Endothelial cell of umbilical vein (primary cell): ENCODE measurements around the gene KIRREL2. TPM values are rescaled to one million over a fixed set of nuclear protein-coding genes. Genes with fewer than 3 reads are reported as not detected.

Experiments used
- BruUV-seq: library from RNA; stranded (reverse); fragments of 400-500 nt; replicated peaks from 2 replicates; lab custom pipeline; 2021; lab: Mats Ljungman, UMichigan
- CTCF ChIA-PET: fragments of 300-600, 350-600 bp; sonication (Branson Sonifier 250); formaldehyde crosslinking; loops from one replicate; lab custom pipeline; 2021; ENCODE audit warnings: antibody characterized with exemption, inconsistent platforms; lab: Charles Lee
- POLR2A ChIA-PET: fragments of 300-600, 350-600 bp; sonication (Branson Sonifier 250); formaldehyde crosslinking; loops from one replicate; lab custom pipeline; 2021; ENCODE audit warnings: antibody characterized with exemption, inconsistent platforms; lab: Charles Lee
- DNase-seq: peaks from one replicate; pipeline ENCODE4 v3.0.0-alpha.2; 2011; ENCODE audit warnings: low read depth, low spot score
- FAIRE-seq: peaks from 2 replicates; lab custom pipeline; 2011; peaks lifted over from hg19 to GRCh38; lab: Jason Lieb, UNC
- H2AFZ ChIP-seq: 2 replicates; pipeline ENCODE4 v1.6.0; 2012; ENCODE audit warnings: low read depth, low read length, control low read depth, inconsistent platforms
- H3K27ac ChIP-seq: 2 replicates; pipeline ENCODE4 v1.5.1; 2011; ENCODE audit warnings: low read depth, mild to moderate bottlenecking, control low read depth, low read length, moderate library complexity; ENCODE audit not compliant: insufficient read depth
- H3K27me3 ChIP-seq, 2 experiments: 2 replicates each; pipeline versions ENCODE4 v1.6.0 to v1.6.1; 2011; ENCODE audit warnings: low read length in 2 of 2, mixed read lengths in 1 of 2; ENCODE audit not compliant: control insufficient read depth in 2 of 2, insufficient read depth in 2 of 2
- H3K36me3 ChIP-seq, 2 experiments: 2 replicates in 1 of 2; 3 replicates in 1 of 2; pipeline ENCODE4 v1.5.1; 2011; ENCODE audit warnings: low read length in 2 of 2, mild to moderate bottlenecking in 1 of 2, moderate library complexity in 1 of 2; ENCODE audit not compliant: control insufficient read depth in 2 of 2, insufficient read depth in 2 of 2; ENCODE audit errors: extremely low read depth in 1 of 2
- H3K4me1 ChIP-seq: 3 replicates; pipeline ENCODE4 v1.5.1; 2011; ENCODE audit warnings: mild to moderate bottlenecking, low read length; ENCODE audit not compliant: control insufficient read depth, insufficient read depth; ENCODE audit errors: extremely low read depth
- H3K4me2 ChIP-seq: 2 replicates; pipeline ENCODE4 v1.6.1; 2011; ENCODE audit warnings: low read length, control low read depth, mixed read lengths; ENCODE audit not compliant: insufficient read depth
- H3K4me3 ChIP-seq, 3 experiments: fragments of 200-600 bp in 1 of 3; sonication (generic), shearing (Covaris generic) in 1 of 3; replicated peaks in 1 of 3; 2 replicates each; pipeline ENCODE4 v1.5.1; 2011 to 2016; ENCODE audit warnings: control low read depth in 3 of 3, low read length in 3 of 3, mild to moderate bottlenecking in 2 of 3, inconsistent platforms in 1 of 3, low read depth in 1 of 3, moderate library complexity in 1 of 3; ENCODE audit not compliant: insufficient read depth in 1 of 3
- H3K79me2 ChIP-seq: 2 replicates; pipeline ENCODE4 v1.6.0; 2012; ENCODE audit warnings: low read length, inconsistent platforms; ENCODE audit not compliant: control insufficient read depth, insufficient read depth
- H3K9ac ChIP-seq: replicated peaks from 2 replicates; pipeline ENCODE3; 2011; ENCODE audit warnings: low read length, control low read depth; ENCODE audit not compliant: insufficient read depth; ENCODE audit errors: extremely low read depth
- H3K9me1 ChIP-seq: replicated peaks from 3 replicates; pipeline ENCODE4 v1.6.0; 2011; ENCODE audit warnings: mild to moderate bottlenecking, low read length; ENCODE audit not compliant: control insufficient read depth, insufficient read depth; ENCODE audit errors: extremely low read depth
- H3K9me3 ChIP-seq: replicated peaks from 2 replicates; pipeline ENCODE4 v1.5.1; 2012; ENCODE audit warnings: low read length, inconsistent platforms; ENCODE audit not compliant: control insufficient read depth, insufficient read depth
- H4K20me1 ChIP-seq: replicated peaks from 2 replicates; pipeline ENCODE3; 2011; ENCODE audit warnings: mild to moderate bottlenecking, low read length; ENCODE audit not compliant: control insufficient read depth, insufficient read depth; ENCODE audit errors: extremely low read depth
- CTCF ChIP-seq, 2 donors: IDR thresholded peaks; 1 replicate in 1 of 2; 2 replicates in 1 of 2; pipeline ENCODE4 v1.5.1; 2011; ENCODE audit warnings: low read length in 2 of 2, mild to moderate bottlenecking in 2 of 2, moderate library complexity in 2 of 2, control low read depth in 1 of 2, inconsistent platforms in 1 of 2, low read depth in 1 of 2; ENCODE audit not compliant: insufficient read depth in 1 of 2; ENCODE audit errors: extremely low read depth in 1 of 2
- EZH2 ChIP-seq: IDR thresholded peaks from 2 replicates; pipeline ENCODE4 v1.6.1; 2012; ENCODE audit warnings: borderline replicate concordance, low read depth, mild to moderate bottlenecking, moderate library complexity, low read length, inconsistent platforms; ENCODE audit not compliant: severe bottlenecking
- FOS ChIP-seq: IDR thresholded peaks from 2 replicates; pipeline ENCODE4 v1.6.1; 2011; ENCODE audit warnings: mild to moderate bottlenecking, low read length, moderate library complexity, borderline replicate concordance; ENCODE audit not compliant: insufficient read depth
- GATA2 ChIP-seq: IDR thresholded peaks from 2 replicates; pipeline ENCODE4 v1.7.0; 2011; ENCODE audit warnings: low read depth, mild to moderate bottlenecking, moderate library complexity, mixed read lengths, low read length; ENCODE audit not compliant: insufficient read length, insufficient read depth
- JUN ChIP-seq: IDR thresholded peaks from 2 replicates; pipeline ENCODE4 v1.6.1; 2011; ENCODE audit warnings: borderline replicate concordance, low read depth; ENCODE audit not compliant: insufficient read length, insufficient read depth
- MYC ChIP-seq: IDR thresholded peaks from one replicate; pipeline ENCODE4 v1.6.1; 2011; ENCODE audit warnings: mild to moderate bottlenecking, low read depth, low read length
- POLR2A ChIP-seq: IDR thresholded peaks from 2 replicates; pipeline ENCODE4 v1.6.1; 2012; ENCODE audit warnings: low read depth, mild to moderate bottlenecking, control low read depth, low read length
- POLR2AphosphoS5 ChIP-seq: IDR thresholded peaks from 2 replicates; pipeline ENCODE4 v1.6.1; 2012; ENCODE audit warnings: low read depth, mild to moderate bottlenecking, control low read depth, low read length, moderate library complexity; ENCODE audit not compliant: insufficient read depth
- dilution Hi-C: fragments of 300-500 bp; cut with MboI; formaldehyde crosslinking; loops from one replicate; pipeline ENCODE4 v1.15.0; 2019; ENCODE audit warnings: low sequenced_read_pairs; ENCODE audit not compliant: extremely low pct_ligation_motif_present
- intact Hi-C: fragments of 100-400 bp; cut with micrococcal nuclease; formaldehyde crosslinking; loops from one replicate; pipeline ENCODE4 v1.10.0; 2022
- polyA plus RNA-seq, 4 experiments: library from polyadenylated mRNA; depleted of rRNA in 3 of 4; stranded (reverse) in 3 of 4; unstranded in 1 of 4; fragments of >200 nt; gene quantifications; 2 replicates each; pipeline versions ENCODE4 v1.2.1 to v1.2.3, GENCODE V29; 2011 to 2012; ENCODE audit warnings: missing spikeins in 1 of 4
- total RNA-seq: library from RNA; stranded (reverse); gene quantifications from 2 replicates; pipeline ENCODE4 v1.2.3, GENCODE V29; 2021
- TF ChIP-seq, protein P1 (sequence below): IDR thresholded peaks from 2 replicates; pipeline ENCODE4 v1.6.1; 2011; ENCODE audit not compliant: insufficient read depth, insufficient read length

Gene KIRREL2
- total and polyA plus RNA-seq, 2 donors (not counting 3 experiments of a cell fraction or from before 2014, with no cell fraction given) = not detected

DNA sequence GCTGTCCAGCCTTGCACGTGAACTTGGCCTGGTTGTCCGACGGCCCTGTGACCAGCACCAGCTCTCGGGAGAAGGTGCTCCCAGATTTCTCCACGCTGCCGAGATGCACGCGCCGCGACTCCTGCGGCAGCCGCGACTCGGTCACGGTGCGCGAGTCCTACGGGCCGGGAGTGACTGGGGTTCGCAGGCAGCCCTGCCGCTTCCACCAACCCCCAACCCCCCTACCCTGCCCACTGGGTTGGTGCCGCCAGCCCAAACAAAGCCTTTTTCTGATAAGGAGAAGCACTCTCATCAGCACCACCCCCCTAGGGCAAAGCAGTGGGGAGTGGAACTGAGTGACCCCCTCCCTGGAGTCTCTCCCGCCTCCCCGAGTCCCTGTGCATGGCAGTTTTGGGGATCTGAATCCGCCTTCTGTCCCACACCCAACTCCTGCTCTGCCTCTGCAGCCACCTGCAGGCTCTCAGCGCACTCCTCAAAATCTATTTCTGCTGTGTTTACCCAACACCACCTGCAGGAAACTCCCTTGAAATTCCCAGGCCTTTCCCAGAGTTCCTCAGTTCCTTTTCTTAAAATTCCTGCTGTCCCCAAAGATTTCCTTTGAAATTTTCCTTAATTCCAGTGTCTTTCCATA lies 10.6 kb upstream of the KIRREL2 start:
- no peaks in the 10 kb centered on the region for H3K9me1 ChIP-seq
- H2AFZ ChIP-seq = no peak overlapping the region
- no peaks in the 10 kb centered on the region for H3K36me3 ChIP-seq
- intact Hi-C loops = no loop called here
- TF ChIP-seq JUN (no peak), POLR2A (no peak), MYC (no peak), CTCF (IDR thresholded peaks at IDR 0.05; ENCODE audit: extremely low read depth in 1 of 2, insufficient read depth in 1 of 2, low read depth in 1 of 2, low read length in 2 of 2) (no peak), GATA2 (no peak), POLR2AphosphoS5 (no peak), FOS (no peak), EZH2 (no peak)
- TF ChIP-seq, protein P1, sequence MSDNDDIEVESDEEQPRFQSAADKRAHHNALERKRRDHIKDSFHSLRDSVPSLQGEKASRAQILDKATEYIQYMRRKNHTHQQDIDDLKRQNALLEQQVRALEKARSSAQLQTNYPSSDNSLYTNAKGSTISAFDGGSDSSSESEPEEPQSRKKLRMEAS = no peak
- H3K4me2 ChIP-seq = no peak overlapping the region
- H3K27me3 ChIP-seq = peaks cover 20 to 30% of the 10 kb centered on the region in 2 experiments
- ChIA-PET CTCF (interaction anchor here (0.6 kb wide), 1 partner anchor 84 kb away, joined by 3 read pairs; no protein-coding TSS in a partner anchor), POLR2A (no interaction called here)
- FAIRE-seq (no peak), DNase-seq (no peak)
- H4K20me1 ChIP-seq = no peaks in the 10 kb centered on the region
- no peaks in the 10 kb centered on the region for H3K4me1 ChIP-seq
- no peaks in the 10 kb centered on the region for H3K9me3 ChIP-seq
- H3K9ac ChIP-seq = no peak overlapping the region
- no TSS peak for BruUV-seq
- dilution Hi-C loops = no loop called here
- no peaks in the 10 kb centered on the region for H3K79me2 ChIP-seq
- H3K27ac ChIP-seq = no peak overlapping the region
- no peak overlapping the region for H3K4me3 ChIP-seq
